Measurements from ENCODE around the gene PDLIM7. TPM values are rescaled to one million over a fixed set of nuclear protein-coding genes. Genes with fewer than 3 reads are reported as not detected.

PDLIM7 gene
- total and polyA plus RNA-seq, 2 donors: 10.8 to 61.9 TPM

DNA sequence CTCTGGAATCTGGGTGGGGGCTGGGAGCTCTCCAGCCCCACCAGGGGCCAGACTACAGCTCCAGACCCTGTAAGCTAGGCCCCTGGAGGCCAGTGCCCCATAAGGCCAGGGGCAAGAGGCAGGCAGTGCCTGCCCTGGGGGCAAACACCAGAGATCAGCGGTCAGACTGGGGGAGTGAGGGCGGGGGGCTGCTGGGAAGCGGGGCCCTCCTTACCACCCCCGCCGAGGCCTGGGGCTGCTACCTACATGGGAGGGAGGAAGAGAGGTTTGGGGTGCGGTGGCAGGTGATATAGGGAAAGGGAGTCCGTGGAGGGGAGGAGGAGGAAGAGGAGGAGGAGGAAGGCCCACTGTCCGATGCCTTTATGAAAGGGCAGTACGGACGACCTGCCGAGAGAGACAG is 38.0 kb downstream of the PDLIM7 start:
- Histone ChIP-seq H3K27ac (ENCODE audit: low read depth in 1 of 2, low read length in 1 of 2) (no peak overlapping the region), H3K36me3 (ENCODE audit: control insufficient read depth in 2 of 2, insufficient read depth in 2 of 2, low read length in 1 of 2) (peaks cover 33 to 47% of the 10 kb centered on the region in 2 donors), H3K4me3 (ENCODE audit: low read length in 2 of 2) (no peak overlapping the region), H3K4me1 (ENCODE audit: control insufficient read depth in 2 of 2, insufficient read depth in 2 of 2, low read length in 2 of 2) (peaks cover 4 to 32% of the 10 kb centered on the region in 2 donors), H3K27me3 (ENCODE audit: control insufficient read depth in 2 of 2, insufficient read depth in 1 of 2, low read length in 1 of 2) (no peaks in the 10 kb centered on the region), H3K9me3 (ENCODE audit: control insufficient read depth in 2 of 2, insufficient read depth in 1 of 2, low read length in 1 of 2) (no peaks in the 10 kb centered on the region)
- DNase-seq (ENCODE audit: low read depth in 6 of 9, low spot score in 9 of 9): no peak
- 96% methylated on average over 11 of the region's 11 CpGs for WGBS

DNA sequence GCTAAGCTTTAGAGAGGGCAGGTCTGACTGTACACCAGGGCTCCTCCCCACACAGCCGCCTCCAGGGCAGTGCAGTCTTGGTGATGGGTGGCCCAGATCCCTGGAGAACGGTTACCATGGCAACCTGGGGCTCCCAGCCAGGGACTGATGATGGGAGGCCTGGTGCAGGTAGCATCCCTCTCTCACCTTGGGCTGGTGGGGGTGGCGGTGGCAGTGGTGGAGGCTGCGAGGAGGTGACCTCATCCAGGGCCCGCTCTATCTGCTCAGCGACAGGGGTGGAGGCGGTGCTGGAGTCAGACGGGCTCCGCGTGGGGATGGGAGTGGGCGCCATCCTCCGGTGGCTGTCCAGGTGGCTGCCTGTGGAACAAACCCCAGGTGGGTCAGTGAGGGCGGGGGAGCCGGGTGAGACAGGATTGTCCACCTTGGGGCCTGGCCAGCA is 38.5 kb downstream of the PDLIM7 start:
- Histone ChIP-seq H3K4me3 (ENCODE audit: low read length in 2 of 2) (no peak overlapping the region), H3K27me3 (ENCODE audit: control insufficient read depth in 2 of 2, insufficient read depth in 1 of 2, low read length in 1 of 2) (peaks cover 0 to 4% of the 10 kb centered on the region in 2 donors), H3K4me1 (ENCODE audit: control insufficient read depth in 2 of 2, insufficient read depth in 2 of 2, low read length in 2 of 2) (peaks cover 6 to 36% of the 10 kb centered on the region in 2 donors), H3K36me3 (ENCODE audit: control insufficient read depth in 2 of 2, insufficient read depth in 2 of 2, low read length in 1 of 2) (peaks cover 33 to 47% of the 10 kb centered on the region in 2 donors), H3K9me3 (ENCODE audit: control insufficient read depth in 2 of 2, insufficient read depth in 1 of 2, low read length in 1 of 2) (no peaks in the 10 kb centered on the region), H3K27ac (ENCODE audit: low read depth in 1 of 2, low read length in 1 of 2) (no peak overlapping the region)
- WGBS: 97% methylated on average over 14 of the region's 14 CpGs
- DNase-seq (ENCODE audit: low read depth in 6 of 9, low spot score in 9 of 9): no peak

DNA sequence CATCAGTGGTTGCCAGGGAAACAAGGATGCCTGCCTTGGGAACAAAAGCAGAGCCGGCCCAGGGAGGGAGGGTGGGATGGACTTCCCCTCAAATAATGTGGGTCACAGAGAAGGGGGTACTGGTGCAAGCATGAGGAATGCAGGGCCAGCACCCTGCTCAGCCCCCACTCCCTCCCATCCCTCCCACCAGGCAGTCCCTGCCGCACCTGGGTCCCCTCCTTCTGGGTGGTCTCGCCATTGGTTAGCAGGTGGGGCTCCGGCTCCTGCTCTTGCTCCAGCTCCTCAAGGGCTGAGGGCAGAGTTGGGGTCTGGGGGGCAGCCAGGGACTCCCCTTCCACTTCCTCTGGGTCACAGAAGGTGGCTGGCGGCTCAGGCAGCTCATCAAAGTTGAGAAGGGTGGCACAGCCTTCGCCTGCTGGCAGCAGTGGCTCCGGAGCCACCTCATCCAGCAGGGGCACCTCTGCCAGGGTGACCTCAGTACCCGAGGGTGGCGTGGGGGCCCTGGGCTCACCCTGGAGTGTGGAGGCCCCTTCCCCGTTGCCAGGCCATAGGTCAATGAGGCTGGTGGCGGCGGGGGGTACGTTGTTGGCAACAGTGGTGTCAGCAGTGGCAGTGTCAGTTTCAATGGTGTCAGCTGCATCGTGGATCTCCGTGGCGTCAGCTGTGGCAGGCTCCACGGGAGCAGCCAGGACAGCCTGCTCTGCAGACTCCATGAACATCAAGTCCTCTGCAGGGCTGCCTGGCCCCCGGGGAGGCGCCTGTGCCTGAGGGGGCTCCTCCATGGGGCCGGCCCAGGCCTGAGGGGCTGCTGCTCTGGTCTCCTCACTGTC is 39.3 kb downstream of the PDLIM7 start:
- Histone ChIP-seq H3K36me3 (ENCODE audit: control insufficient read depth in 2 of 2, insufficient read depth in 2 of 2, low read length in 1 of 2) (peaks cover 30 to 43% of the 10 kb centered on the region in 2 donors), H3K4me1 (ENCODE audit: control insufficient read depth in 2 of 2, insufficient read depth in 2 of 2, low read length in 2 of 2) (peaks cover 12 to 44% of the 10 kb centered on the region in 2 donors), H3K27ac (ENCODE audit: low read depth in 1 of 2, low read length in 1 of 2) (peak overlapping the region in 1 of 2 donors; percentile 11), H3K9me3 (ENCODE audit: control insufficient read depth in 2 of 2, insufficient read depth in 1 of 2, low read length in 1 of 2) (no peaks in the 10 kb centered on the region), H3K27me3 (ENCODE audit: control insufficient read depth in 2 of 2, insufficient read depth in 1 of 2, low read length in 1 of 2) (peaks cover 0 to 13% of the 10 kb centered on the region in 2 donors), H3K4me3 (ENCODE audit: low read length in 2 of 2) (no peak overlapping the region)
- 96% methylated on average over 20 of the region's 20 CpGs for WGBS
- no peak for DNase-seq (ENCODE audit: low read depth in 6 of 9, low spot score in 9 of 9)

DNA sequence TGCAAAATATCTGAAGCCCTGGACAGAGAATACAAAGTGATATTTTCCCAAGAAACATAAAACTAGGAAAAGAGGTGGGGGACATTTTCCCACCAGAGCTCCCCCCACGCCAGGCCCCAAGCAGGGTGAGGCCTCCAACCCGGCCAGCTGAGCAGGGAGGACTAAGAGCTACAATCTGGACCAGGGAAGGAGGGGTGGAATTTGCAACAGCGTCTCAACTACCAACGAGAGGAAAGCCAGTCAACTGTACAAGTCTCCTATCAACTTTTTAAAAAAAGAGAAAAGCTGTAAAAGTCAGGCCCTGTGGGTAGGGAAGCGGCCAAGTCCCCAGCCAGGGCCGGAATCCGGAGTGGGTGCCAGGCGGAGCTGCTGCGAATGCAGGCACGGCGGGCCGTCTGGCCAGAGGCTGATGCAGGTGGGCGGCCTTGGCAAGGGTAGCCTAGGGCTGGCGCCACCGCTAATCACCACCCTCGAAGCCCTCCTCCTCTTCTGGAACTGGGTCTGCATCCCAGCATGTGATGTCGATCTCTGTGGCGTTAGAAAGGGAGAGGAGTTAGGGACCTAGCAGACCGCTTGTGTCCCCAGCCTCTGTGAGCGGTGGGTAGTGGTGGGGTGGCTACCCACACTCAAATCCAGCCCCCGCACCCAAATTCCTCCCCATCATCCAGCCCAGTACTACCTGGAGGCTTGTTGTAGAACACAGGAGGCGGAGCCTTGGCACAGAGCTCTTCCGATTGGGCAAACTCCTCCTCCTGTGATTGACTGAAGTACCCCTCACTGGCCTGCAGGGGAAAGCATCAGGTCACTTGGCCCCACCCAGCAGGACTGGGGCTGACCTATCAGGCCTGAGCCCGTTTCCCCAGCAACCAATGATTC is 40.2 kb downstream of the PDLIM7 start:
- peak in 1 of 9 donors; percentile 51 for DNase-seq (ENCODE audit: low read depth in 6 of 9, low spot score in 9 of 9)
- H3K36me3 ChIP-seq (ENCODE audit: control insufficient read depth in 2 of 2, insufficient read depth in 2 of 2, low read length in 1 of 2): peaks cover 30 to 39% of the 10 kb centered on the region in 2 donors
- peaks cover 9 to 42% of the 10 kb centered on the region in 2 donors for H3K4me1 ChIP-seq (ENCODE audit: control insufficient read depth in 2 of 2, insufficient read depth in 2 of 2, low read length in 2 of 2)
- 96% methylated on average over 24 of the region's 24 CpGs for WGBS
- no peak overlapping the region for H3K27ac ChIP-seq (ENCODE audit: low read depth in 1 of 2, low read length in 1 of 2)
- no peak overlapping the region for H3K4me3 ChIP-seq (ENCODE audit: low read length in 2 of 2)
- no peaks in the 10 kb centered on the region for H3K9me3 ChIP-seq (ENCODE audit: control insufficient read depth in 2 of 2, insufficient read depth in 1 of 2, low read length in 1 of 2)
- H3K27me3 ChIP-seq (ENCODE audit: control insufficient read depth in 2 of 2, insufficient read depth in 1 of 2, low read length in 1 of 2): peaks cover 0 to 15% of the 10 kb centered on the region in 2 donors

DNA sequence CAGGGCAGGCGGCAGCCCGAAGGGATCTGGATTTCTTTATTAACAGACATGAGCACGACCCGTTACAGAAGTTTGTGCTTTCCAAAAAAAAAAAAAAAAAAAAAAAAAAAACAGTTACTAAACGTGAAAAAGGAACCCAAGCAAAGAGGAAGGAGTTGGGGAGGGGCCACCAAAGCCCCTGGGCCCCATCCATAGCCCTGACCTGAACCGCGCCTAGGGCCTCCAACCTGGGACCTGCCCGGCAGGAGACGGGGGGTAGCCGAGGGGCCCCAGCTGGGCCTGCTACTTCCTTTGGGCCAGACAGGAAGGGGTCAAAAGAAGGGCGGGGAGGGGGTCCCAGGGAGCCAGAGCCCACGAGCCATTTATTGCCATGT is 40.8 kb downstream of the PDLIM7 start:
- Histone ChIP-seq H3K36me3 (ENCODE audit: control insufficient read depth in 2 of 2, insufficient read depth in 2 of 2, low read length in 1 of 2) (peaks cover 30 to 38% of the 10 kb centered on the region in 2 donors), H3K27ac (ENCODE audit: low read depth in 1 of 2, low read length in 1 of 2) (no peak overlapping the region), H3K27me3 (ENCODE audit: control insufficient read depth in 2 of 2, insufficient read depth in 1 of 2, low read length in 1 of 2) (peaks cover 0 to 20% of the 10 kb centered on the region in 2 donors), H3K4me3 (ENCODE audit: low read length in 2 of 2) (no peak overlapping the region), H3K4me1 (ENCODE audit: control insufficient read depth in 2 of 2, insufficient read depth in 2 of 2, low read length in 2 of 2) (peaks cover 8 to 36% of the 10 kb centered on the region in 2 donors), H3K9me3 (ENCODE audit: control insufficient read depth in 2 of 2, insufficient read depth in 1 of 2, low read length in 1 of 2) (no peaks in the 10 kb centered on the region)
- DNase-seq (ENCODE audit: low read depth in 6 of 9, low spot score in 9 of 9): no peak
- 37% methylated on average over 11 of the region's 12 CpGs for WGBS

DNA sequence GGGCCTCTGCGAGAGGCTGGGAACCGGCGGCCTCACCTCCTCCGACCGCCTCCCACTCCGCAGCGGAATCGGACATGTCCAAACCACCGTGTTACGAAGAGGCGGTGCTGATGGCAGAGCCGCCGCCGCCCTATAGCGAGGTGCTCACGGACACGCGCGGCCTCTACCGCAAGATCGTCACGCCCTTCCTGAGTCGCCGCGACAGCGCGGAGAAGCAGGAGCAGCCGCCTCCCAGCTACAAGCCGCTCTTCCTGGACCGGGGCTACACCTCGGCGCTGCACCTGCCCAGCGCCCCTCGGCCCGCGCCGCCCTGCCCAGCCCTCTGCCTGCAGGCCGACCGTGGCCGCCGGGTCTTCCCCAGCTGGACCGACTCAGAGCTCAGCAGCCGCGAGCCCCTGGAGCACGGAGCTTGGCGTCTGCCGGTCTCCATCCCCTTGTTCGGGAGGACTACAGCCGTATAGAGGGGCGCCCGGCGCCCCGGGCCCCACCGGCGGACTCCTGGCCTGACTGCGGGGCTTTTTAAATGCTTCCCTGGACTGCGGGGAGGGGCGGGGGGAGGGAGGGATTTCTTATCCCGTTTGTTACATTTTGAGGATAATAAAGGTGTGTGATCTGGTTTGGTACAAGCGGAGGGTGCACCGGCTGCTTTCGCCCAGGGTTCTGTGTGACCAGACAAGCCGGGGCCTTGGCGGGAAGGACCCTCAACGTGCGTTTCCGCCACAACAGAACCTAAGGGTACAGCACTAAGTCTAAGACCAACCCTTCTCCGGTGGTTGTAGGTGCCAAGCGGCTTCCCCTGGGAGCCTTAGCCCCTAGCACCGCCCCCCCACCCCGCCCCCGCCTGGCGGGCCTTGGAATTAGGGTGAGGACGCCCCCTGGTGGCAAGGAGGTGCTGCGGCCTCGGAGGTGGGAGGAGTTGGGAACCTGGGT is 41.5 kb downstream of the PDLIM7 start:
- H3K4me1 ChIP-seq (ENCODE audit: control insufficient read depth in 2 of 2, insufficient read depth in 2 of 2, low read length in 2 of 2): peaks cover 8 to 34% of the 10 kb centered on the region in 2 donors
- H3K4me3 ChIP-seq (ENCODE audit: low read length in 2 of 2): peak overlapping the region; percentile 63 to 67
- WGBS: under 1% methylated on average over 76 of the region's 76 CpGs
- peaks cover 30 to 38% of the 10 kb centered on the region in 2 donors for H3K36me3 ChIP-seq (ENCODE audit: control insufficient read depth in 2 of 2, insufficient read depth in 2 of 2, low read length in 1 of 2)
- H3K27ac ChIP-seq (ENCODE audit: low read depth in 1 of 2, low read length in 1 of 2): peak overlapping the region; percentile 80 to 82
- peak in 8 of 9 donors; percentile 80 to 94 (median 91) for DNase-seq (ENCODE audit: low read depth in 6 of 9, low spot score in 9 of 9)
- no peaks in the 10 kb centered on the region for H3K9me3 ChIP-seq (ENCODE audit: control insufficient read depth in 2 of 2, insufficient read depth in 1 of 2, low read length in 1 of 2)
- H3K27me3 ChIP-seq (ENCODE audit: control insufficient read depth in 2 of 2, insufficient read depth in 1 of 2, low read length in 1 of 2): peaks cover 0 to 22% of the 10 kb centered on the region in 2 donors

DNA sequence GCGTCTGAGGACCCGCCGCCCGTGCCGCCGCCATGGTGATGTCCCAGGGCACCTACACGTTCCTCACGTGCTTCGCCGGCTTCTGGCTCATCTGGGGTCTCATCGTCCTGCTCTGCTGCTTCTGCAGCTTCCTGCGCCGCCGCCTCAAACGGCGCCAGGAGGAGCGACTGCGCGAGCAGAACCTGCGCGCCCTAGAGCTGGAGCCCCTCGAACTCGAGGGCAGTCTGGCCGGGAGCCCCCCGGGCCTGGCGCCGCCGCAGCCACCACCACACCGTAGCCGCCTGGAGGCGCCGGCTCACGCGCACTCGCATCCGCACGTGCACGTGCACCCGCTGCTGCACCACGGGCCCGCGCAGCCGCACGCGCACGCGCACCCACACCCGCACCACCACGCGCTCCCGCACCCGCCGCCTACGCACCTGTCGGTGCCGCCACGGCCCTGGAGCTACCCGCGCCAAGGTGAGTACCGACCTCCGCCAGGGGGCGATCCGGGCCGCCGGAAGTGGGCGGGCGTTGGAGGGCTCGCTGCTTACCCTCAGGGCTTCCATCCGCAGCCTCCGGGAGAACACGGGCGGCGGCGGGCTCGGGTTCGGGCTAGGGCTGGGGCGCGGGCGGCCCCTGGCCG is 42.3 kb downstream of the PDLIM7 start:
- DNase-seq (ENCODE audit: low read depth in 6 of 9, low spot score in 9 of 9): peak in 7 of 9 donors; percentile 77 to 94 (median 87)
- Histone ChIP-seq H3K9me3 (ENCODE audit: control insufficient read depth in 2 of 2, insufficient read depth in 1 of 2, low read length in 1 of 2) (no peaks in the 10 kb centered on the region), H3K4me3 (ENCODE audit: low read length in 2 of 2) (peak overlapping the region; percentile 63 to 67), H3K4me1 (ENCODE audit: control insufficient read depth in 2 of 2, insufficient read depth in 2 of 2, low read length in 2 of 2) (peaks cover 8 to 34% of the 10 kb centered on the region in 2 donors), H3K36me3 (ENCODE audit: control insufficient read depth in 2 of 2, insufficient read depth in 2 of 2, low read length in 1 of 2) (peaks cover 27 to 34% of the 10 kb centered on the region in 2 donors), H3K27ac (ENCODE audit: low read depth in 1 of 2, low read length in 1 of 2) (peak overlapping the region; percentile 80 to 82), H3K27me3 (ENCODE audit: control insufficient read depth in 2 of 2, insufficient read depth in 1 of 2, low read length in 1 of 2) (peaks cover 0 to 26% of the 10 kb centered on the region in 2 donors)
- under 1% methylated on average over 80 of the region's 80 CpGs for WGBS

Measured in thymus (tissue), 11 donors.